HepG2 (cell line): Measurements from ENCODE around the gene ASL. TPM values are rescaled to one million over a fixed set of nuclear protein-coding genes. Genes with fewer than 3 reads are reported as not detected.
A peak's percentile ranks its signal among the peaks of the same experiment; 100 is the strongest.

Experiments used
- ATAC-seq: fragments of 200-7000 bp; cut with Tn5 transposase; 3 replicates; pipeline ENCODE4 v1.9.1; 2020; ENCODE audit warnings: mild to moderate bottlenecking, moderate library complexity
- BruUV-seq: library from RNA; stranded (reverse); fragments of 400-500 nt; replicated peaks from 2 replicates; lab custom pipeline; 2021; lab: Mats Ljungman, UMichigan
- CTCF ChIA-PET: fragments of 300-600 bp; formaldehyde crosslinking; extraction: SDS; loops from one replicate; lab custom pipeline; 2021; ENCODE audit warnings: low total read pairs, inconsistent platforms, low intra/inter-chr PET ratio; lab: Yijun Ruan, JAX
- POLR2A ChIA-PET: fragments of 350-600 bp; sonication (Branson Sonifier 250); formaldehyde crosslinking; loops from one replicate; lab custom pipeline; 2020; ENCODE audit warnings: antibody characterized with exemption, inconsistent platforms; lab: Yijun Ruan, JAX
- DNase-seq: peaks from one replicate; pipeline ENCODE4 v3.0.0-alpha.2; 2015; ENCODE audit warnings: low spot score
- FAIRE-seq: peaks from 3 replicates; lab custom pipeline; 2011; peaks lifted over from hg19 to GRCh38; lab: Jason Lieb, UNC
- H2AFZ ChIP-seq: one replicate; pipeline ENCODE4 v1.6.1; 2011; ENCODE audit warnings: low read length, inconsistent platforms
- H3K27ac ChIP-seq: fragments of 300-600 bp; 3 replicates; pipeline ENCODE4 v1.8.0; 2011; ENCODE audit warnings: mixed run types, mild to moderate bottlenecking, mixed read lengths, low read length, inconsistent platforms; ENCODE audit not compliant: insufficient read depth; ENCODE audit errors: extremely low read length
- H3K27me3 ChIP-seq, 2 experiments: fragments of 200-600 bp in 1 of 2; 2 replicates in 1 of 2; 3 replicates in 1 of 2; pipeline versions ENCODE4 v1.6.0 to v1.8.0; 2011; ENCODE audit warnings: low read length in 2 of 2, mild to moderate bottlenecking in 2 of 2, moderate library complexity in 2 of 2, inconsistent platforms in 1 of 2; ENCODE audit not compliant: insufficient read depth in 2 of 2, control insufficient read depth in 1 of 2
- H3K36me3 ChIP-seq, 2 experiments: fragments of 200-600 bp in 1 of 2; replicated peaks in 1 of 2; 2 replicates in 1 of 2; 3 replicates in 1 of 2; pipeline versions ENCODE4 v1.5.1 to v1.8.0; 2011; ENCODE audit warnings: low read length in 2 of 2, inconsistent platforms in 1 of 2; ENCODE audit not compliant: insufficient read depth in 2 of 2, control insufficient read depth in 1 of 2
- H3K4me1 ChIP-seq: 2 replicates; pipeline ENCODE4 v1.5.1; 2012; ENCODE audit warnings: low read length, inconsistent platforms; ENCODE audit not compliant: insufficient read depth
- H3K4me2 ChIP-seq: 2 replicates; pipeline ENCODE4 v1.6.0; 2011; ENCODE audit warnings: low read depth, low read length, inconsistent platforms
- H3K4me3 ChIP-seq, 3 experiments: fragments of 200-600 bp in 1 of 3; sonication (generic), shearing (Covaris generic) in 1 of 3; replicated peaks in 1 of 3; 2 replicates each; pipeline ENCODE4 v1.5.1; 2011 to 2016; ENCODE audit warnings: low read length in 3 of 3, inconsistent platforms in 2 of 3, low read depth in 2 of 3, mild to moderate bottlenecking in 2 of 3, control low read depth in 1 of 3, mixed read lengths in 1 of 3; ENCODE audit not compliant: insufficient read depth in 1 of 3
- H3K79me2 ChIP-seq: one replicate; pipeline ENCODE4 v1.6.1; 2011; ENCODE audit warnings: low read length, inconsistent platforms; ENCODE audit not compliant: insufficient read depth
- H3K9ac ChIP-seq: 2 replicates; pipeline ENCODE4 v1.6.0; 2011; ENCODE audit warnings: mild to moderate bottlenecking, low read depth, low read length, inconsistent platforms; ENCODE audit not compliant: insufficient read depth
- H3K9me3 ChIP-seq: 2 replicates; pipeline ENCODE4 v1.5.1; 2012; ENCODE audit warnings: mild to moderate bottlenecking, low read length
- H4K20me1 ChIP-seq: 2 replicates; pipeline ENCODE4 v1.6.0; 2011; ENCODE audit warnings: inconsistent platforms, mild to moderate bottlenecking, low read length, moderate library complexity; ENCODE audit not compliant: insufficient read depth
- MIXL1 ChIP-seq: IDR thresholded peaks from 2 replicates; pipeline ENCODE4 v1.6.1; 2016
- ZNF687 ChIP-seq: sonication (generic); formaldehyde crosslinking; IDR thresholded peaks from 2 replicates; pipeline ENCODE4 v1.5.1; 2020; ENCODE audit warnings: mild to moderate bottlenecking, missing genetic modification reagents, moderate library complexity
- WGBS: methylation state at CpG from one replicate; pipeline ENCODE4 v1.1.6; 2017; ENCODE audit warnings: low lambda C conversion rate; 5-methylcytosine and 5-hydroxymethylcytosine counted together
- in situ Hi-C: cut with HindIII; loops from 2 replicates; pipeline ENCODE4 v1.10.0; 2017; ENCODE audit warnings: low pct_unique_long_range_greater_than_20kb; ENCODE audit not compliant: extremely low pct_ligation_motif_present
- intact Hi-C: fragments of 100-400 bp; cut with micrococcal nuclease; formaldehyde crosslinking; loops from one replicate; pipeline ENCODE4 v1.10.0; 2022; ENCODE audit not compliant: unreplicated experiment
- polyA plus RNA-seq, 8 experiments: library from polyadenylated mRNA; depleted of rRNA in 3 of 8; stranded (reverse) in 7 of 8; unstranded in 1 of 8; fragments of >200 nt; fragmentation: Illumina TruSeq in 4 of 8; extraction: Trizol in 4 of 8; gene quantifications; 2 replicates each; pipeline versions ENCODE4 v1.2.1 to v1.2.3, GENCODE V29; 2011 to 2016; ENCODE audit warnings: low read depth in 4 of 8, missing spikeins in 1 of 8, mixed read lengths in 1 of 8; ENCODE audit not compliant: insufficient read depth in 1 of 8
- total RNA-seq, 5 experiments: library from RNA; depleted of rRNA; stranded (reverse); fragments of >200 nt; fragmentation: Illumina TruSeq; extraction: Trizol; gene quantifications; 2 replicates each; pipeline ENCODE4 v1.2.3, GENCODE V29; 2016; ENCODE audit warnings: low read depth in 1 of 5

The ASL gene
- total and polyA plus RNA-seq, 2 of the 13 experiments (the other 11 are each of a cell fraction or from before 2014, with no cell fraction given): 71.4 to 96.5 TPM

DNA sequence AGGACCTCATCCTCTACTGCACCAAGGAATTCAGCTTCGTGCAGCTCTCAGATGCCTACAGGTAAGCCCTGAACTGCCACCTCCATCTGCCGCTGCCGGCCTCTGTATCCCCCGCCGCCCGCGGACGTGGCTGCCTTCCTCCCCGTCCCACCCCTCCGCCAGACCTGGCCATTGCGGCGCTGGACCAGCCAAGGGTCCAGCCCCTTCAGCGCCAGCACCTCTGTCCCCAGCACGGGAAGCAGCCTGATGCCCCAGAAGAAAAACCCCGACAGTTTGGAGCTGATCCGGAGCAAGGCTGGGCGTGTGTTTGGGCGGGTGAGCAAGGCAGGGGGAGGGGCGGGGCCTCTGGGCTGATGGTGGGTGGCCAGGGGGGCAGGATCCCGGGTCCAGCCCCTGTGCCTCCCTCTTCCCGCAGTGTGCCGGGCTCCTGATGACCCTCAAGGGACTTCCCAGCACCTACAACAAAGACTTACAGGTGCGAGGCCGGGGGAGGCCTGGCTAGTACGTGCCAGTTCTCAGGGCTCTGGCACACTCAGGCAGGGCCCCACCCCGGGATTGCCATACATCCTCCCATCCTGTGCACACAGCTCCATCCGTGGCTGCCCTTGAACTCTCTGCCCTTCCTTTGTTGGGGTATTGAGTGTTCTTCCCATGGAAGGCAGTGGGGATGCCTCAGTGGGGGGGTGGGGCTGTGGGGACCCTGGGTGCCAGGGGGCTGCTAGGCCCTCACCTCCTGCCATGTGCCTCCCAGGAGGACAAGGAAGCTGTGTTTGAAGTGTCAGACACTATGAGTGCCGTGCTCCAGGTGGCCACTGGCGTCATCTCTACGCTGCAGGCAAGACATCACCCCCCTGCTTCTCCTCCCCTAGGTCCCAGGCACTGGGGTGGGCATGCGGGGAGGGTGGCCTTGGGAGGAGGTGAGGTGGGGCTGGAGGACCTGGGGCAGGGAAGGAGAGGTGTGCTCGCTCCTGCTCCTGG lies 13.5 kb downstream of the ASL start:
- Histone ChIP-seq H3K4me3 (no peak overlapping the region), H3K27me3 (no peaks in the 10 kb centered on the region), H2AFZ (no peak overlapping the region), H3K4me2 (no peak overlapping the region), H3K9ac (no peak overlapping the region), H3K79me2 (no peaks in the 10 kb centered on the region), H3K4me1 (no peaks in the 10 kb centered on the region), H4K20me1 (no peaks in the 10 kb centered on the region)
- FAIRE-seq (no peak), DNase-seq (no peak)
- 91% methylated on average over 26 of the region's 32 CpGs for WGBS
- TF ChIP-seq ZNF687 (CRISPR knock-in tag): peak; percentile 11; the same call in 1 of the 2 replicates
- TF ChIP-seq MIXL1 (CRISPR knock-in tag): no peak
- TF ChIP-seq, all 625 proteins: peak for 1
- CTCF ChIA-PET: no interaction called here
- no peaks in the 10 kb centered on the region for H3K9me3 ChIP-seq
- no peak overlapping the region for H3K27ac ChIP-seq
- peaks cover 15 to 23% of the 10 kb centered on the region in 2 experiments; a peak in 4 of 5 replicates for H3K36me3 ChIP-seq
- peak; percentile 24; the same call in 2 of the 3 replicates for ATAC-seq
- in situ Hi-C loops: no loop called here
- intact Hi-C loops: no loop called here
- no TSS peak for BruUV-seq
- POLR2A ChIA-PET: interaction anchor here (1.3 kb wide), 1 partner anchor 13 kb away, joined by 9 read pairs; the partner anchor contains the start of gene ASL
